ENCODE data around the gene SLC24A4.

The SLC24A4 gene

DNA sequence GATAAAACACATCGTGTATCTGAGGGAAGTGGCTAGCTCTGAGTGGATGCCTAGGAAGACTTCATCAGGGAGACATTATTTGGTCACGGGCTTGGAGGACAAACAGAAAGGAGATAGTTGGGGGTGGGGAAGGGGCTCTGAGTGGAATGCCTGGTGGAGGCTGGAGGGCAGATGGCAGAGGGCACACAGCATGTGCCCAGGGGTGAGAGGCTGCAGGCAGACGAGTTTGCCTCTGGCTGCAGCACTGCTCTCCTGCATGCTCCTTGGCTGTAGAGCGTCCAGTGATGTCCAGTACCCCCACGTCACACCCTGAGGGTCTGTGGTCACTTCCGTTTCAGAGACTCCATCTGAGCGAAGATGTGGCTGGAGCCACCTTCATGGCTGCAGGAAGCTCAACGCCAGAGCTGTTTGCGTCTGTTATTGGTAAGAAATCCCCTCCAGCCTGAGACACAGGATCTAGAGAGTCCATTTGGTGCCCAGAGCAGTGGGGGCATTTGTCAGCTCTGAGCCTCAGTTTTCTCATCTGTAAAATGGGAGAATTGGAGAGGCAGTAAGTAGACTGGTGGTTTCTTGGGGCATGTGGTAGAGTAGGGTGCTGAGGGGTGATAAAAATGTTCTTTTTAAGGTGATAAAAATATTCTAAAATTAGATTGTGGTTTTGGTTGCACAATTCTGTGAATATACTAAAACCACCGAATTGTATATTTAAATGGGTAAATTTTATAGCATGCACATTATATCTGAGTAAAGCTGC is 119.0 kb downstream of the SLC24A4 start:
- no peak for DNase-seq

DNA sequence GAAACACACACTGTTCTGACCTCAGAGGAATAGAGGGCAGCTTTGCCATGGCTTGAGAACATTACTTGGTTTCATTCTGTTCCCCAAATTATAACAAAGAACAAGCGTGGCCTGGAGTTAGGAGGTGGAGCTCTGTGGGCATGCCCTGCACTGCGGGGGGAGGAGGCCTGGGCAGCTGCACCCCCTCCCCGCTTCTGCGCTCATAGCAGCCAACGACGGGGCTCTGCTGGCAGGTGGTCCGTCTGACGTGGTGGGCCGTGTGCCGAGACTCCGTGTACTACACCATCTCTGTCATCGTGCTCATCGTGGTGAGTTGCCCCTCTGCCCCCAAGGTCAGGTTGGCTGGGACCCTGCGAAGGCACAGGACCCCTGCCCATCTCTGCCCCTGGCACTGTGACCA is 120.2 kb downstream of the SLC24A4 start:
- no peak for DNase-seq

DNA sequence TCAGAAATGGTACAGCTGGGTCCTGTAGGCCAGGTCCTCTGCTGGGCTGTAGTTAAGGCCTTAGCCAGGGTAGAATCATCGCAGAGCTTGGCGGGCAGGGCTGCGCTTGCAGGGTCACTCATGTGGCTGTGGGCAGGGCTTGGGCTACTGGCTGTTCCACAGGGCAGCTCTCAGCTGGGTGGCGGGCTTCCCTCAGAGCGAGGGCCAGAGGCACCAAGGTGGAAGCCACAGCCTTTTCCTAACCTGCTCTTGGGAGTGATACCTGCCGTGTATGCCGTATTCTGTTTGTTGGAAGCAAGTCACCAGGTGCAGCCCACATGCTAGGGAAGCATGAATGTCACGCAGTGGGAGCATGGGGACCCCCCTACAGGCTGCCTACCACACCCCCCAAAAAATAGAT is 120.8 kb downstream of the SLC24A4 start:
- DNase-seq = no peak

DNA sequence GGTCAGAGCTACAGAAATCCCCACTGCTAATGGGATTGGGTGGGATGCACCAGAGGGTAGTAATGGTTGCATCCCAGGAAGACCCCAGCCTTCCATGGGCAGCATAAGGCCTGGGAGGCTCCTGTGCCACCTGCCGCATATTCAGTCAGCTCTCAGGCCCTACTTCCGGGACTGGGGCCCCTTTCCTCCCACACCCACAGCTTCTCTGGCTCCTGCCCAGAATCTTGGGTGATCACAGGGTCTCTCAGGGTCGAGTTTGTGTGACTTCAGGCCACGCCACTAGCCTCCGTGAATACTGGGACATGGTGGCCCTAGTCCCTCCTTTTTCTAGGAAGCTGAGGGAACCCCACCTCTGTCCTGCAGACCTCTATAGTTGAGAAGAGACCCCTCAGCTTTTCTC is 123.8 kb downstream of the SLC24A4 start:
- DNase-seq = no peak

DNA sequence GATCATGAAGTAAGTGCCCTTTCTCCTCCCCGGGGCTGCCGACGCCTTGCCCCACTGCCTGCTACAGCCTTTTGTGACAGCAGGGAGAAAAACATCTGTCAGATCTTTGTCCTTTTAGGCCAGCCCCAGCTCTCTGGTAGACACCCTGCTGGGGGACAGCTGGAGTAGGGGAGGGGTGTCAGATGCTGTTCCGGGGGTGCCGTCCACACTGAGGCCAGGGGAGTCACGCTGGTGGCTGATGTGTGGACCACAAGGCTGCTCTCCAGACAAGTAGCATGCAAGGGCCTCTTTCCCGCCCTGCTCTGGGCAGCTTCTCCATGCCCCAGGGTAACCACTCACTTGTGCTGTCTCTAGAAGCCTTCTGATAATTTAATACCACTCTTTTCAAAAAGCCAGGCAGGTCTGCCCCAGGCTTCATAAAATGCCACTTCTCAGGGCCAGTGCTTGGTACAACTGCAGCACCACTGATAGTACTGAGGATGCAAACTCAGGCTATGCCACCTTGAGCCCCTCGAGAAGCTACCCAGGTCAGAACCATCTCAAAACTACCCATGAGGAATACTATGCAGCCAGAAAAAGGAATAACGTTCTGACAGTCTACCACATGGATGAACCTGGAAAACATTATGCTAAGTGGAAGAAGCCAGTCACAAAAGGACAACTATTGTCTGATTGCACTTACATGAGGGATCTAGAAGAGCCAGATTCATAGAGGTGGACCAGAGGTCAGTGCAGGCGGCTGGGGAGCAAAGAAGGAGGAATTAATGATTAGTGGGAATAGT is 124.6 kb downstream of the SLC24A4 start:
- no peak for DNase-seq

DNA sequence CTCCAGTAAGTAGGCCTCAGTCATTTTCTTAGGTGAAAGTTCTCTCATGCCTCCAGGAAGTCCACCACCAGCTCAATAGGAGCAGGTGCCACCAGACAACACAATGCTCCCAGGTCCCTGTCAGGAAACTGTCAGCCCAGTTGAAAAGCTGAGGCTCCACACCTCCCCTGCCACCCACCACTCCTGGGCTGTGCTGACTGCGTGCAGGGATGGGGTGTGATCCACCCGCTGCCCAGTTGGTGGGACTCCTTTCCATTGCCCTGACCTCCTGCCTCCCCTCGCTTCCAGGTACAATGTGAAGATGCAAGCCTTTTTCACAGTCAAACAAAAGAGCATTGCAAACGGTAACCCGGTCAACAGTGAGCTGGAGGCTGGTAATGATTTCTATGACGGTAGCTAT is 125.8 kb downstream of the SLC24A4 start:
- DNase-seq = no peak

DNA sequence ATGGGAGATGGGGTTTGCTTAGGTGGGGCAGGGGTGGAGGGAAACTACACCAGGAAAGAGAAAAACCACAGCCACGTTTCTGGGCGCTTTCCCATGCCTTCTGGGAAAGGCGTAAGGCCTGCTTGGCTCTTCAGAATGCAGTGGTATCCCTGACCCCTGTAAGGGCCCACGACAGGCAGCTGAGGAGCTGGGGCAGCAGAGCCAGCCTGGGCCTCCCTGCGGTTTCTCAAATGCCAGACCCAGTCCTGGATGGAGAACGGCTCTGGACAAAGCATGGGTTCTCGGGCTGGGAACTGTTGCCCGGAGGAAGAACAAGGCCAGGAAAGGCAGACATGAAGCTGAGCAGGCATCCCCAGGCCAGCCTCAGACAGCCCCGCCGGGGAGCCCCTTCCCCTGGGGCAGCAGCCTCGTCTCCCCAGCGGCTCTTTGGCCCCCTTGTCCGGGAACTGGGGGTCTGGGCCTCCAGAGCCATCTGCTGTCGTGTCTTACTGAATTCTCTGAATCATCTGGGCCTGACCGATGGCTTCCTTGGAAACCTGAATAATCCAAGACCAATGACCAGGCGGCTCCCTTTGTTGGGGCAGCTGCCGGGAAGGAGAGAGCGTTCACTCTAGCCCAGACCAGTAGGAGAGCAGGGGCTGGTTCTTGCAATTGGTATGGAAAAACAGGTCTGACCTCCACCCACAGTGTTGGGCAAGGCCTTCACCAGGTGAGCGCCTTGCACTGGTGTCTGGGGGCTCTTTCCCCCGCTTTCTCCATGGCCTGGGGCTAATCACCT is 126.6 kb downstream of the SLC24A4 start:
- DNase-seq = no peak

DNA sequence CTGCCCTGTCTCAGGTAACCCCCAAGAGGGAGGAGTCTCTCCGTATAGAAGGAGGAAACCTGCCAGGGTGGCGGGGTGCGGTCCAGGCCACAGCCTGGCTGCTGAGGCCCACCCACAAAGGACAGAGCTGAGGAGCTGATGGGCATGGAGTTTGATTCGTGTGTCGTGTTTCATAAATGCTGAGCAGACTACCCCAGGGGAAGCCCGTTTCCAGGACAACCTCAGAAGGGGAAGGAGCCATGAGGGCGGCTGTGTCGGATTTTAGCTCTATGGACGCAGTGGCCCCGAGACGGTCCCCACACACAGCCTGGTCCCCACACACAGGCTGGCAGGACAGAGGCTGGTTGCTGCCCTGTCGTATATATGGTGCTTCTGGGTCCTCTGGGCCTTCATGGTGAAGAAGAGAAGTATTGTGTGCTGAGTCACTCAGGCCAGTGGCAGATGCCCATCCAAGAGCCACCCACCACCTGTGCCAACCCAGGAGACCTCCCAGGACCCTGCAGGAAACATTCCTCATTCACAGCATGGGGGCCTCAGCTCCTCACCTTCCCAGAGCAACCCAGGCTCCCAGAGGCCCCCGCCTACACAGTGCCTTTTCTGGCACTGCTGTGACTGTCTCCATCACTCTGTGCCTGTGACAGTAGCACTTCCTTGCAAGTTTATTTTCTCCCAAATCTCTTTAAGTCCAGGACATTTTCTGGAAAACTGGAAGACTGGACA is 127.5 kb downstream of the SLC24A4 start:
- DNase-seq = no peak

DNA sequence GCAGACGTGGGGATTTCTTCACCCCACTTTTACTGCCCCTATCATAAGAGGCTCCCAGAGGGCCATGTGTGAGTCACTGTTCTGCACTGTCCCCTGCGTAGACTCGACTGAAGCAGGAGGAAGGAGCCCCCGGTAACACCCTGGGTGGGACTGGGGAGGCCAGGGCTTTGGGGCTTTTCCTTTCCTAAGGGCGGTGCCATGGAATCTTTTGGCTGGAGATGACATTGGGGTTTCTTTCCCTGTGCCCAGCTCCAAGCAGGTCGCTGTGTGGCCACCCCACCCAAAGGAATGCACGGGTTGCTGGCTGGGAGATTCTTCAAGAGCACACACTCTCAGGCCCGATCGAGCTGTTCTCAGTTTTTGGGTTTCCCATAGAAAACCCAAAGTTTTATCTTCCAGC is 128.3 kb downstream of the SLC24A4 start:
- DNase-seq = no peak

DNA sequence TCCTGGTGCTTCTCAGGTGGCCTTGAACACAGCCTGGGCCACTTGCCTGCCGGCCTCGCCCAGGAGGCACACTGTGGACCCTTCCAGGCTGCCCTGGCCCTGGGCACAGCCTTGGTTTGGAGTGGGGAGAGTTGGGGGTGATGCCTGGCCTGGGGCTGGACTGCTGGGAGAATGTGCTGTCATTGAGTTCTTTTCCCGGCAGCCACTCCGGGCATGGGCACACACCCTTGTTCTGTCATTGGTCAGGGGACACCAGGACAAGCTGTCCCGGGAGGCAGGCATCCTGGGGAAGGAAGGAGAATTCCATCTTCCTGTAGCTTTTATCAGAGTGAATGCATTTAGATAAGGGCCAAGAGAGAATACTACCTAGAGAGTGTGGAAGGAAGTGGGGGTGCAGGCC is 128.8 kb downstream of the SLC24A4 start:
- no peak for DNase-seq

DNA sequence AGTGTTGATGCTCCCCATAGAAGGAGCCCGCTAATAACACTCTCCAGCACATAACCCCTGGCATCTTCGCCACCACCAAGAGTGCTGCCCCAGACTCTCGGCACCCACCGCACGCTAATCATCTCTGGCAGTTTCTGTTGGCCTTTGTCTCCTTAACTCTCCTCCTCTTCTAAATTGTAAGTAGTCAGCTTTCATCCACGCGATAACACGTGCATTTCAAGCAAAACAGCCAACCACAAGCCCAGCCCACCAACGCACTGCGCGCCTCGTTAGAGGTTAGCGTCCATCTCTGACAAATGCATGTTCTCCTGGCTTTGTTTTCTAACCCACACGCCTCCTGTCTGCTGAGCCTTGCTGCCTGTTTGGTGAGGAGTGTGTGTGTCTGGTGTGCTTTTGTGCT is 129.5 kb downstream of the SLC24A4 start:
- no peak for DNase-seq

DNA sequence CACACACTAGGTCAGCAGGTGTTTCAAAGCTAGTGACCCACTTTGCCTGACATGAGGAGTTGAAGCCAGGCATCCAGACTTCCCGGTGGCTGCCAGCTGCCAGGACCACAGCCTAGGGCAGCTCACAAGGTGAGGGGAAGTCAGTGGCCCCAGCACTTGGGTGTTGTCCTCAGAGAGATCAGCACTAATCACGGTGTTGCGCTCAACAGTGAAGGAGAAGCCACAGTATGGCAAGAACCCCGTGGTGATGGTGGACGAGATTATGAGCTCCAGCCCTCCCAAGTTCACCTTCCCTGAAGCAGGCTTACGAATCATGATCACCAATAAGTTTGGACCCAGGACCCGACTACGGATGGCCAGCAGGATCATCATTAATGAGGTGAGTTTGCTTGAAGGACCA is 130.7 kb downstream of the SLC24A4 start:
- DNase-seq = no peak

DNA sequence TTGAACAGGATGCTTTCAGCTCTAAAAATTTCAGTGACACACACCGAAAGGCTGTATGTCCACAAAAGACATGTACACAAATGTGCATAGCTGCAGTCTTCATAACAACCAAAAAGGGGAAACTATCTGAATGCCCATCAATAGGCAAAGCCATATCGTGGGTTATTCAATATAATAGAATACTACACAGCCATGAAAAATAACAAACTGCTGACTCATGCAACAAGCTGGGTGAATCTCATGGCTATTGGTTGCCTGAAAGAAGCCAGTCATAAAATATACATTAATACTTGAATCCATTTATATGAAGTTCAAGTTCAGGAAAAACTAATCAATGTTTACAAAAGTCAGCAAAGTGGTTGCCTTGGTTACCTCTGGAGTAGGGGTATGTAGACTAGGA is 132.3 kb downstream of the SLC24A4 start:
- DNase-seq = no peak

DNA sequence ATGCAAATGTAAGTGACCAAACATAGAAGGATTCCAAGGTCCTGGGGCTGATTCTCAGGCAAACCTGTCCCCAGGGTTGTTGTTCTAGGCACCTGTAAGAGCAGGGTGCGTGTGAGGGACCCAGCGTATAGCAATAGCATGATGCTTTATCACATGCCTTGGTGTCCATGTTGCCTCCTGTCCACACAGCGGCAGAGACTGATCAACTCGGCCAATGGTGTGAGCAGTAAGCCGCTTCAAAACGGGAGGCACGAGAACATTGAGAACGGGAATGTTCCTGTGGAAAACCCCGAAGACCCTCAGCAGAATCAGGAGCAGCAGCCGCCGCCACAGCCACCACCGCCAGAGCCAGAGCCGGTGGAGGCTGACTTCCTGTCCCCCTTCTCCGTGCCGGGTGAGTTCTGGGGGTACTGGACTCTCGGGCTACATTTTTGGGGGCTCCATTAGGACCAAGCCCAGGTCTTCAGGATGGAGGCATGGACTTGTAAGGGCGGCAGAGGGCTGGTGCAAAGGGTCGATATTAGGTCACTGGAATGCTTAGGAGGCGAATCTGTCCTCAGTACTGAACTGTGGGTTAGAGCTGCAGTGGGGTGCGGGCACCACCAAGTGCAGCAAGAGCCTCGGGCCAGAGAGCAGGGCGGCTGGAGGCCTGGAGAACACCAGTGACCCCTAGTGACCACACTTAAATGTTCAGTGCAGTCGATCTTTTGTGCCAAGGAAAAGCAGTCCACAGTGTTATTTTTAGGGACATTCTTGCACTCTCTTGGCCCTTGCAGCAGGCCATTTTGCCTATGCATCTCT is 133.4 kb downstream of the SLC24A4 start:
- peak; percentile 25 for DNase-seq

DNA sequence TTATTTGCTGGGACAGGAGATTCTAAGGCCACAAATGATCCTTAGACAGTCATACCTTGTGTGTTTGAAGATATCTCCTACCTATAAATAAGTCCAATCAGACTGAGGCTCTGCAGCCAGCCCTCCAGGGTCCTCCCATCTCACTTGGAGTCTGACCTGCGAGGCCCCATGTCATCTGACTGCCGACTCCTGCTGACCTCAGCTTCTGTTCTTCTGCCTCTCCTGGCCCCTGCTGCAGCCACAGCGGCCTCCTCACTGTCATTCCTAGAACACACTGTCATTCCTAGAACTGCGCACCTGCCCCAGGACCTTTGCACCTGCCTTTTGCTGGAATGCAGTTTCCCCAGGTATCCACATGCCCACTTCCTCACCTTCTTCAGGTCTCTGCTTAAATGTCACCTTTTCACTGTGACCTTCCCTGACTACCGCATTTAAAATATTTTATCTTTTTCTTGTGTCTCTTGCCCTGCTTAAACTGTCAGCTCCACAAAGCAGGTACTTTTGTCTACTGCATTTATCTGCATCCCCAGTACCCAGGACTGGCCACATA is 134.1 kb downstream of the SLC24A4 start:
- DNase-seq = no peak

DNA sequence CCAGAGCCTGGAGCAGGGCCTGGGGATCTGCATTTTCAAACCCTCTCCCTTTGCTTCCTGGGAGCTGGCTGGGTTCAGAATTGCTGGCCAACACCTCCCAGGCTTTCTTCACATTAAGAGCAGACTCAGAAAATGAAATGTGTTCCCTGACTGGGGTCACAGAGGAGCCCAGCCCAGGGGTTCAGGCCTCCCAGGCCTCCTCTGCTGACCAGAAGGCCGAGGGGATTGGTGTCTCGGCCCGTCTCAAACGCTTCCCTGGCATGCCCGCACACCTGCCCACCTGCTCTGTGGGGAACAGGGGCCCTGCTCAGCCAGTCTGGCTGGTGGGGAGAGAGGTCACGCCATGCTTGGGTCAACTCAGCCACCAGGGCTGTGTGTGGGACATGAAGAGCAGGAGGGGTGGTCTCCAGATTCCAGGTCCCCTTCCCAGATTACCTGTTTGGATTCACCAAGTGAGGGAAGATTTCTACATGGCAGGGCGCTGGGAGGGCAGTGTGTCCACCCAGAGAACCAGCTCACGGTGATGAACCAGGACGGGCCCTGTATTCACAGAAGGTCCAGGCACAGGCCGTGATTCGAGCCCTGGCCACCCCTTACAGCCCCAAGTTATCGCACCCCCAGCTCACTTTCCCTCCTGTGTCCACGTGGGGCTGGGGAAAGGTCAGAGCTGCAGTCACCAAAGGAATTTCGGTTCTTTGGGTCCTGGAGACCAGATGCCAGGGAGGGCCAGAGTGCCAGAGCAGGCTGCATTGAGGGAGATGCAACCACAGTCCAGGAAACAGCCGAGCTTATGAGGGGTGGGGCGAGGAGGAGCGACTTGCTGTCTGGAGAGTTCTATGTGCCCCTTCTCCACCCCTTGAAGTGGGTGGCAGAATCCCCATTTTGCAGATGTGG is 135.4 kb downstream of the SLC24A4 start:
- no peak for DNase-seq

DNA sequence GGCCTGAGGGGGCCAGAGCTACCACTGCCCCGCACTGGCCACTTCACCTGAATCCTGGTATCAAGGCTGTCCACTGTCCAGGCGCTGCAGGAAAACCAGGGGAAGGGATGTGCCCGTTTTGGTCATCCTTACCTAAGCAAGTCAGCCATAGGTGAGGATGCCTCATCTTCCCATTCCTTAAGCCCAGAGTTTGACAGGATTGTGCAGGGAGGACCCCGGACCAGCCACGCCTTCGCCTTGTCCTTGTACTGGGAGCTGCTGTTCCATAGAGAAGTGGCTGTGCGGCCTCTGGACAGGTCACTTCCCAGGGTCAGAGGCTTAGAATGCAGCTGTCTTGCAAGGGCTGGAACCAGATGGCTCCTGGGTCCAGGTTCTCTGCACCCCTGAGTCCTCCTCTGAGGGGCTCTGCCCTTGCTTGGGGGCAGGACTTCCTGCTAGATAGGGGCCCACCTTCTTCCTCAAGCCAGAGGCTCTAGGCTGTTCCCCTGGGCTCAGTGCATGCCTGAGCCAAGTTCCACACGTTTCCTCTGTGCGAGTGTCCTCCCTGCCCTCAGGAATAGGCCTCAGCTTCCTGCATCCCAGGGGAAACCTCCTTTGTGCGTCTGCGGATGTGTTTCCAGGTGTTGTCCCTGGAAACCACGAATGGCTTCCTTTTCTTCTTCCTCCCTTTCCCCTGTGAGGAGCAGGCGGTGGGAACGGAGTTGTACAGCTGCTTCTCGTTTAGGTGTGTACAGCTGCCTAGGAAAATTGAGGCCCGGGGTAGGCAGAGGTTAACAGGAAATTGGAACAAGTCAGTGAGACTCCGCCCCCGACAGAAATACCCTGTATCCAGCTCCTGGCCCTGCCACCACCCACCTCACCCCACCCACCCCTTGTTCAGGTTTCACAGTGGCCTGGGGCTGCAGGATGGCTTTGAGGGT is 136.3 kb downstream of the SLC24A4 start:
- no peak for DNase-seq

DNA sequence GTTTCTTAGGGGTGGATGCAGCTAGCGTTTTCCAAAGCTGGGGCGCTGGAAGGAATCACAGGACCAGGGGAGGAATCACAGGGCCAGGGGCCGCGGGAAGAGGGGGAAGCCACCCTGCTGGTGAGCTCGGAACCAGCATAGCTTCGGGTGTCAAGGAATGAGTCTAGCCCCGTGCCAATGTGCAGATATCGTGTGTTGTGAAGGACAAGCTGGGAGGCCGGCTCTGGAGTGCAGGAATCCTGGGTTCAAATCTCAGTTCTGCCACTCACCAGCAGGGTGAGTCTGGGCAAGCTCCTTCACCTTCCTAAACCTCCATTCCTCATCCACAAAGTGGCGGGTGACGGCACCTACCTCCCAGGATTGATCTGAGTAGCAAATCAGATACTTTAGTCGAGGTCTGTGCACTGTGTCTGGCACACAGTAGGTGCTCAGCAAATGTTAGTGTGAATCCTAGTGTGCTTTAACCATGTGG is 137.0 kb downstream of the SLC24A4 start:
- no peak for DNase-seq

DNA sequence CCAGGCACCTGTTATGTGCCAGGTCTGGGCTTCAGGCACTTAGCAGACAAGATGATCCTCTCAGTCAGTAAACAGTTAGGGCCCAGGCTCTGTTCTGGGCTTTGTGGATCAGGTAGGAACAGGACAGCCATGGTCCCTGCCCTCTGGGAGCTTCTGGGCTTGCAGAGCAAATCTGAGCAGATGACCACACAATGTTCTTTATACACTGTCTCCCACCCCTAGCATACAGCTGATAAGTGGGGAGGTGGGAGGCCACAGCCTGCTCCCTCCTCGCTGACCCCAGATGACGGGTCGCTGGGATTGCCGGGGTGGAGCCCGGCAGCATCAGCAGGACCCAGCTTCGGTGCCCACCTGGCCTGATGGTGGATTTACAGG is 137.6 kb downstream of the SLC24A4 start:
- no peak for DNase-seq

Measured in NCI-H146 (cell line).